Right atrium auricular region (tissue), 2 donors: ENCODE results near the gene DICER1. TPM values are rescaled to one million over a fixed set of nuclear protein-coding genes. Genes with fewer than 3 reads are reported as not detected.

Source experiments
- DNase-seq: peaks from one replicate; pipeline ENCODE4 v3.0.0-alpha.2; 2019; ENCODE audit warnings: low spot score
- H3K27ac ChIP-seq, 2 donors: fragments of 200-600 bp; sonication (generic); 1 replicate in 1 of 2; 2 replicates in 1 of 2; pipeline ENCODE4 v1.5.1; 2016 to 2019
- H3K27me3 ChIP-seq, 2 donors: fragments of 200-600 bp; sonication (generic); one replicate each; pipeline versions ENCODE4 v1.5.1 to v1.6.0; 2017 to 2019
- H3K36me3 ChIP-seq: fragments of 200-600 bp; sonication (generic); one replicate; pipeline ENCODE4 v1.5.1; 2016
- H3K4me1 ChIP-seq, 2 donors: fragments of 200-600 bp; sonication (generic); one replicate each; pipeline versions ENCODE4 v1.5.1 to v1.6.0; 2017 to 2019
- H3K4me3 ChIP-seq, 2 donors: fragments of 200-600 bp; sonication (generic); 1 replicate in 1 of 2; 2 replicates in 1 of 2; pipeline ENCODE4 v1.5.1; 2017 to 2019; ENCODE audit warnings: mild to moderate bottlenecking in 1 of 2, moderate library complexity in 1 of 2
- H3K9me3 ChIP-seq, 2 donors: fragments of 200-600 bp; sonication (generic); one replicate each; pipeline ENCODE4 v1.5.1; 2019
- total RNA-seq, 2 donors: library from RNA; depleted of rRNA; stranded (reverse); fragments of >200 nt; gene quantifications; one replicate each; pipeline ENCODE4 v1.1.0, GENCODE V29; 2016
- TF ChIP-seq, protein P1 (sequence below), 2 donors: fragments of 200-600 bp; sonication (generic); IDR thresholded peaks; one replicate each; pipeline ENCODE4 v1.5.1; 2019; ENCODE audit warnings: antibody characterized with exemption in 2 of 2

The DICER1 gene
- total RNA-seq, 2 donors from 2014 or later: 15.9 to 23.0 TPM

- TF ChIP-seq, protein P1, sequence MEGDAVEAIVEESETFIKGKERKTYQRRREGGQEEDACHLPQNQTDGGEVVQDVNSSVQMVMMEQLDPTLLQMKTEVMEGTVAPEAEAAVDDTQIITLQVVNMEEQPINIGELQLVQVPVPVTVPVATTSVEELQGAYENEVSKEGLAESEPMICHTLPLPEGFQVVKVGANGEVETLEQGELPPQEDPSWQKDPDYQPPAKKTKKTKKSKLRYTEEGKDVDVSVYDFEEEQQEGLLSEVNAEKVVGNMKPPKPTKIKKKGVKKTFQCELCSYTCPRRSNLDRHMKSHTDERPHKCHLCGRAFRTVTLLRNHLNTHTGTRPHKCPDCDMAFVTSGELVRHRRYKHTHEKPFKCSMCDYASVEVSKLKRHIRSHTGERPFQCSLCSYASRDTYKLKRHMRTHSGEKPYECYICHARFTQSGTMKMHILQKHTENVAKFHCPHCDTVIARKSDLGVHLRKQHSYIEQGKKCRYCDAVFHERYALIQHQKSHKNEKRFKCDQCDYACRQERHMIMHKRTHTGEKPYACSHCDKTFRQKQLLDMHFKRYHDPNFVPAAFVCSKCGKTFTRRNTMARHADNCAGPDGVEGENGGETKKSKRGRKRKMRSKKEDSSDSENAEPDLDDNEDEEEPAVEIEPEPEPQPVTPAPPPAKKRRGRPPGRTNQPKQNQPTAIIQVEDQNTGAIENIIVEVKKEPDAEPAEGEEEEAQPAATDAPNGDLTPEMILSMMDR (IDR thresholded peaks at IDR 0.05): no peak
- no peak for DNase-seq
- Histone ChIP-seq H3K36me3 (peaks cover 5% of the 10 kb centered on the region), H3K9me3 (no peaks in the 10 kb centered on the region), H3K4me3 (no peak overlapping the region), H3K4me1 (peaks cover 0 to 47% of the 10 kb centered on the region in 2 donors), H3K27me3 (no peaks in the 10 kb centered on the region), H3K27ac (peak overlapping the region; percentile 26 to 44)
These were observed 19.5 kb downstream of the DICER1 start for GRCh38 chr14:95137804-95138167.

DNA sequence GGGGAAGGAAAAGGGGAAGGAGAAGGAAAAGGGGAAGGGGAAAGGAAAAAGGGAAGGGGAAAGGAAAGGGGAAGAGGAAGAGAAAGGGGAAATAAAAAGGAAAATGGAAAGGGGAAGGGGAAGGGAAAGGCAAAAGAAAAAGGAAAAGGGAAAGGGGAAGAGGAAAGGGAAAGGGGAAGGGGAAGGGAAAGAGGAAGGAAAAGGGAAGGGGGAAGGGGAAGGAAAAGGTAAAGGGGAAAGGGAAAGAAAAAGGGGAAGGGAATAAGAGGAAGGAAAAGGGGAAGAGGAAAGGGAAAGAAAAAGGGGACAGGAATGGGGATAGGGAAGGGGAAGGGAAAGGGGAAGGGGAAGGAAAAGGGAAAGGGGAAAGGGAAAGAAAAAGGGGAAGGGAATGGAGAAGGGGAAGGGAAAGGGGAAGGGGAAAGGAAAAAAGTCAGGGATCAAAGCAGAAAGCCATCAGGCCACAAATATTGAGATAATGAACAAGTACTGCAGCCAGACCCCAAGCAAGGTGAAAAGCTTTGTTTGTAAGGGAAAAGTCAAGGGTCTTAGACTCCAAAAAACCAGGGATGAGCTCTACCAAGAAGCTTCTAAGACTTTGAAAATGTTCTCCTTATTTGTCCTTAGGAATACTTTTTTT is 20.0 kb downstream of the DICER1 start:
- no peaks in the 10 kb centered on the region for H3K27me3 ChIP-seq
- peak overlapping the region; percentile 26 to 44 for H3K27ac ChIP-seq
- H3K36me3 ChIP-seq: peaks cover 8% of the 10 kb centered on the region
- H3K4me1 ChIP-seq: peaks cover 0 to 47% of the 10 kb centered on the region in 2 donors
- H3K9me3 ChIP-seq: no peaks in the 10 kb centered on the region
- DNase-seq: no peak
- TF ChIP-seq, protein P1 (IDR thresholded peaks at IDR 0.05): no peak
- H3K4me3 ChIP-seq: no peak overlapping the region

DNA sequence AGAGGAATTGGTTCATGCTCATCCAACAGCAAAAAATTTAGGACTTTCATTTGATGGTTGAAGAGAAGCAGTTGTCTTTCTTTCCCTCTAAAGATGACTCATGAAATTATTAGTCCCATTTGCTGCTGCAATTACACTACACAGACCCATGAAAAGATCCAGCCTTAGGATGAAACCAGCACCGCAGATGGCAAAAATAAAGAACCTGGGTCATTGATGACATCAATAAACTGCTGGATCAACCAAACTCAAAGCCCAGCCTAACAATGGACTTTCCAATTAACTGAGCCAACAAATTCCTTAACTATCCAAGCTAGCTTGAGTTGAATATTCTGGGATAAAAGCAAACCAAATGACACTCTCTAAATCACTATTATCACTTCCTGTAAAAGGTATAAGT is 20.7 kb downstream of the DICER1 start:
- no peaks in the 10 kb centered on the region for H3K27me3 ChIP-seq
- peaks cover 8% of the 10 kb centered on the region for H3K36me3 ChIP-seq
- H3K9me3 ChIP-seq: no peaks in the 10 kb centered on the region
- H3K4me3 ChIP-seq: no peak overlapping the region
- no peak for DNase-seq
- peaks cover 0 to 41% of the 10 kb centered on the region in 2 donors for H3K4me1 ChIP-seq
- TF ChIP-seq, protein P1 (IDR thresholded peaks at IDR 0.05): no peak
- no peak overlapping the region for H3K27ac ChIP-seq

DNA sequence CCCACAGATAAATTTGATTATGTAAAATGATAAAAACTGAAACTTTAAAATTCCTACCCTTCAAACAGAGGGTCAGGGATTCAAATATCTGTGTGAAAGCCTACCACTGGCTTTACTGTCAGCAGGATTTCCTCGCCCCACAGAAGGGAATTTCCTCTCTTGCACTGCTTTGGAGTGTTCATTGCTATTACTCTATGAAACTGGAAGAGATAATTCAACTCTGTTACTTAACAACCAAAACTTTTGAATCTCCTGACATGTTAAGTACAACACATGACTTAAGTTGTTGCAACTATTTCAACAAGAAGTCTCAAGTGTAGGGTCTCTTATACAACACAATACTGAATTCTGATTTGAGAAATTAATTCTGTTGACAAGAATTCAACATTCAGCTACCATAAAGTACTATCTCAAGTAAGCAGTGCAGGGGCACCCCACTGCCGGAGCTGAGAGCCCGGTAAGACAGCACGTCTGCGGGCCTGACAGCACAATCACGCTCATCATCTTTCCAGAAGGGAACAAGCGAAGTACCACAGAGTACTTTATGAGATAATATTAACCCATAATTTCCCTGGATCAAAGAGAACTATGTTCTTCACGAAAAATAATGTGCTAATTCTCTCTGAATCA is 22.9 kb downstream of the DICER1 start:
- H3K9me3 ChIP-seq: no peaks in the 10 kb centered on the region
- no peak overlapping the region for H3K4me3 ChIP-seq
- H3K27me3 ChIP-seq: no peaks in the 10 kb centered on the region
- no peak for DNase-seq
- no peak overlapping the region for H3K27ac ChIP-seq
- H3K36me3 ChIP-seq: peaks cover 21% of the 10 kb centered on the region
- H3K4me1 ChIP-seq: peaks cover 0 to 20% of the 10 kb centered on the region in 2 donors
- TF ChIP-seq, protein P1 (IDR thresholded peaks at IDR 0.05): no peak

- TF ChIP-seq, protein P1 (IDR thresholded peaks at IDR 0.05): no peak
- Histone ChIP-seq H3K4me3 (no peak overlapping the region), H3K36me3 (peaks cover 26% of the 10 kb centered on the region), H3K9me3 (no peaks in the 10 kb centered on the region), H3K4me1 (peaks cover 0 to 18% of the 10 kb centered on the region in 2 donors), H3K27ac (no peak overlapping the region), H3K27me3 (no peaks in the 10 kb centered on the region)
- no peak for DNase-seq
These were observed 24.0 kb downstream of the DICER1 start for GRCh38 chr14:95133282-95133681.
